NCI-H446 (cell line): ENCODE data around the gene PPP6R3.

ENCODE experiments used
- DNase-seq, 2 experiments: peaks; one replicate each; lab custom pipeline; 2025; lab: John Stamatoyannopoulos, UW

Gene PPP6R3

GRCh38 chr11:68560216-68560615 is 99.7 kb downstream of the PPP6R3 start:
- DNase-seq: no peak

- no peak for DNase-seq
These were observed 102.9 kb downstream of the PPP6R3 start for GRCh38 chr11:68563454-68563853.

GRCh38 chr11:68564261-68564660 is 103.7 kb downstream of the PPP6R3 start:
- no peak for DNase-seq

GRCh38 chr11:68565768-68566167 is 105.2 kb downstream of the PPP6R3 start:
- DNase-seq: no peak

- DNase-seq: no peak
These were observed 107.0 kb downstream of the PPP6R3 start for GRCh38 chr11:68567553-68567952.

- no peak for DNase-seq
These were observed 108.8 kb downstream of the PPP6R3 start for GRCh38 chr11:68569357-68569756.

GRCh38 chr11:68570691-68571090 is 110.1 kb downstream of the PPP6R3 start:
- no peak for DNase-seq

- no peak for DNase-seq
These were observed 113.8 kb downstream of the PPP6R3 start for GRCh38 chr11:68574308-68574707.

- DNase-seq: no peak
These were observed 114.6 kb downstream of the PPP6R3 start for GRCh38 chr11:68575025-68575665.

GRCh38 chr11:68579455-68579854 is 118.9 kb downstream of the PPP6R3 start:
- DNase-seq: no peak

- DNase-seq: no peak
These were observed 120.9 kb downstream of the PPP6R3 start for GRCh38 chr11:68581439-68581838.

- DNase-seq: no peak
These were observed 121.3 kb downstream of the PPP6R3 start for GRCh38 chr11:68581901-68582300.

GRCh38 chr11:68582416-68583040 is 122.0 kb downstream of the PPP6R3 start:
- DNase-seq: no peak

- DNase-seq: no peak
These were observed 122.5 kb downstream of the PPP6R3 start for GRCh38 chr11:68583041-68583446.

GRCh38 chr11:68584097-68584496 is 123.5 kb downstream of the PPP6R3 start:
- DNase-seq: no peak

GRCh38 chr11:68584991-68585524 is 124.5 kb downstream of the PPP6R3 start:
- no peak for DNase-seq

- no peak for DNase-seq
These were observed 129.1 kb downstream of the PPP6R3 start for GRCh38 chr11:68589547-68590216.

GRCh38 chr11:68591719-68592118 is 131.2 kb downstream of the PPP6R3 start:
- DNase-seq: no peak

GRCh38 chr11:68593441-68593840 is 132.9 kb downstream of the PPP6R3 start:
- DNase-seq: no peak

- DNase-seq: no peak
These were observed 133.6 kb downstream of the PPP6R3 start for GRCh38 chr11:68594123-68594522.

- no peak for DNase-seq
These were observed 135.7 kb downstream of the PPP6R3 start for GRCh38 chr11:68596231-68596630.

- no peak for DNase-seq
These were observed 138.5 kb downstream of the PPP6R3 start for GRCh38 chr11:68598816-68599653.
